GOT3 (cell line): ENCODE measurements around the gene TNIP1.

Experiments
- DNase-seq: peaks from one replicate; lab custom pipeline; 2025; ENCODE audit warnings: mixed read lengths; lab: John Stamatoyannopoulos, UW

Gene TNIP1

GRCh38 chr5:150999704-151000442 lies 81.0 kb downstream of the TNIP1 start:
- DNase-seq: no peak

DNA sequence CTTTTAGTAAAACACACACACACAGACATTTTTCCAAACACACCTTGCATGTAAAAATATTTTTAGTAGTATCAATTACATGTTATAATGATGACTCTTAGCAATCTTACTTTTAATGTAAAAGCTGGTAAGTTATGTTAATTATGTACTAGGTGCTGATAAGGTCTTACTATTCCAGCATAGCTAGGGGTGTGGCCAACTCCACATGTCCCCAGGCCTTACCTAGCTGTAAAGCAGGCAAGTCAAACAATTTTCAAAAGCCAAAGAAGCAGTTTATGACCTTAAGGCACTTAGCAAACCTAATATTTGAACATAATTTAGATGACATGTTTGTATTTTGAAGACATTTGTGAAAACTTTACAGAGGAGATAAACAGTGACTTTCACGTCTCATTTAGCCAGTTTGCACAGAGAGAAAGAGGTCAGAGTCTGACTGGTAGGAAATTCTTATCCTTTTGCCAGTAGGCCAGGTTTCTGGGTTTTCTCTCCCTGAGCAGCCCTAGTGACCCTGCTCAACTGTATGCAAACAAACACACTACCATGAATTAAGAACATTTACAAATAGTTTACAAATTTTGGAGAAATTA lies 86.9 kb downstream of the TNIP1 start:
- DNase-seq: no peak

GRCh38 chr5:150993422-150993821 lies 87.4 kb downstream of the TNIP1 start:
- DNase-seq: no peak

DNA sequence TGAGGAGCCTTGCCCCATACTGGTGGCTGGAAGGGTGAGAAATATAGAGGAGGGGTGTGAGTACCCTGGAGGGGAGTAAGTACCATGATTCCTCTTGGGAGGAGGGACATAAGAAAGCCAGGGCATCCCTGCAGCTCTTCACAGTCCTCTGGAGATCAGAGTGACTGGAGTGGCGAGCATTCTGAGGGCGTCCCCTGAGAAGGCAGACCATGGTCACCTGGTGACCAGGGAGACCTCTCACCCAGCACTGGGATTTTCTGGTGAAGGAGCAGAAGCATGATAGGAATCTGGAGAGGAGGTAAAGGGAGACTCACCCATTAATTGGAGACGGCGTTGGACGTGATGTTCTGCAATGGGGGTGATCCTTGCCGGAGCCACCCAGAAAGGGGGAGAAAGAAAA lies 88.1 kb downstream of the TNIP1 start:
- DNase-seq: no peak

DNA sequence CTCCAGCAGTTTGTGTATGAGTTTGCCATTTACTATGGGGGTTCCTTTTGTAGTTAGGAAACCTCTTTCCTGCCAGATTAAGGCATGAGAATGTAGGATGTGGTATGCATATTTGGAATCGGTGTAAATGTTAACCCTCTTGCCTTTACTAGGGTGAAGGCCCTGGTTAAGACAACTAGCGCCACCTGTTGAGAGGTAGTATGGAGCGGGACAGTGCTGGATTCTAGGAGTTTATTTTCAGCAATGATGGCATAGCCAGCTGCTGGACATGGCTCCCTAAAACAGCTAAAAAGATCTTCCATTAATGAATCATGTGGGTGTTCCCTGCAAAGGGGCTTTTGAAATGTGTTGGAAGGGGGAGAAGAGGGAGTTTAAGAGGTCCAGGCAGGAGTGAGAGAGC lies 91.1 kb downstream of the TNIP1 start:
- DNase-seq: no peak

DNA sequence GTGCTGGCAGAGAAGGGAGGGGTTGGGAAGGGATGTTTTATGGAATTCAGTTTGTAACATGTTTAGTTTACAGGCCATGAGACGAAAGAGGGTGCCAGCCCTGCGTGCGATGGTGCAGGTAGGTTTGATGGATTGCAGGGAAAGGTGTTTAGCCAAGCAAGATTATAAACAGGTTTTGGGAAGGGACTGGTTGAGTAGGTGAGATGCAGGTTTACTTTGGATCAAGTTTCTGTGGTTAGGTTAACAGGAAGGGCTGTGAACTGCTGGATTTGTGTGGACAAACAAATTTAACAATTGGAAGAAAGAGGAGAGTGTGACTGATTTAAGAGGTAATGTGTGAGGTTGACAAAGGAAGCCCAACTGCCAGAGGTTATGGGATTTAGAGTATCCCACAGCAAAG lies 93.1 kb downstream of the TNIP1 start:
- DNase-seq: no peak
